ENCODE data around the gene PDE4A. TPM values are rescaled to one million over a fixed set of nuclear protein-coding genes. Genes with fewer than 3 reads are reported as not detected.
"Not testable (repeated sequence)": the region's sequence is repeated elsewhere in the genome, so short reads cannot be mapped to it uniquely, and the experiment has no call there.

The PDE4A gene
- total and polyA plus RNA-seq, 2 of the 13 experiments (the other 11 are each of a cell fraction or from before 2014, with no cell fraction given) = 1.1 to 4.1 TPM

GRCh38 chr19:10454267-10454666 lies 33.9 kb downstream of the PDE4A start (continued):
- TF ChIP-seq ZNF503 (CRISPR knock-in tag; IDR thresholded peaks at IDR 0.05) (no peak), SIN3A (IDR thresholded peaks at IDR 0.05; ENCODE audit: borderline replicate concordance, low read depth, low read length) (no peak), JUND (CRISPR knock-in tag; IDR thresholded peaks at IDR 0.05) (no peak), RFX5 (IDR thresholded peaks at IDR 0.05; ENCODE audit: low read depth, low read length) (peak; percentile 94), NFYC (CRISPR knock-in tag; IDR thresholded peaks at IDR 0.05) (0 out of 2 replicates have a peak, but pooled peaks have one; percentile 24), PPARG (CRISPR knock-in tag; conservative IDR thresholded peaks at IDR 0.05) (no peak), ZNF674 (CRISPR knock-in tag; IDR thresholded peaks at IDR 0.05; ENCODE audit: low read depth) (no peak), RFX1 (IDR thresholded peaks at IDR 0.05) (peak; percentile 40; the same call in 1 of the 2 replicates), ZBTB44 (CRISPR knock-in tag; IDR thresholded peaks at IDR 0.05) (no peak), NR2F2 (IDR thresholded peaks at IDR 0.05; ENCODE audit: borderline replicate concordance, low read depth) (no peak), ATM (IDR thresholded peaks at IDR 0.05; ENCODE audit: borderline replicate concordance) (no peak)

GRCh38 chr19:10458733-10459132 lies 38.4 kb downstream of the PDE4A start:
- in situ Hi-C loops (cut with HindIII; ENCODE audit: extremely low pct_ligation_motif_present, low pct_unique_long_range_greater_than_20kb); H2AFZ ChIP-seq (ENCODE audit: low read length); FAIRE-seq; BruUV-seq (replicated peaks); H3K79me2 ChIP-seq (ENCODE audit: insufficient read depth, low read length); H3K4me3 ChIP-seq (replicated peaks in 1 of 3; ENCODE audit: insufficient read depth in 1 of 3, low read depth in 2 of 3, low read length in 3 of 3); H4K20me1 ChIP-seq (ENCODE audit: insufficient read depth, low read length); CTCF ChIA-PET (ENCODE audit: low intra/inter-chr PET ratio, low total read pairs); H3K4me2 ChIP-seq (ENCODE audit: low read depth, low read length); H3K9ac ChIP-seq (ENCODE audit: insufficient read depth, low read depth, low read length); H3K27ac ChIP-seq (ENCODE audit: extremely low read length, insufficient read depth, low read length); ATAC-seq; H3K9me3 ChIP-seq (ENCODE audit: low read length); H3K4me1 ChIP-seq (ENCODE audit: insufficient read depth, low read length); H3K27me3 ChIP-seq (ENCODE audit: control insufficient read depth in 1 of 2, insufficient read depth in 2 of 2, low read length in 2 of 2); intact Hi-C loops (cut with micrococcal nuclease; ENCODE audit: unreplicated experiment); POLR2A ChIA-PET; DNase-seq (ENCODE audit: low spot score); H3K36me3 ChIP-seq (replicated peaks in 1 of 2; ENCODE audit: control insufficient read depth in 1 of 2, insufficient read depth in 2 of 2, low read length in 2 of 2): not testable (repeated sequence)
- WGBS (ENCODE audit: low lambda C conversion rate) = 95% methylated on average over 5 of the region's 7 CpGs
